ENCODE results near the gene TMEM250.

DNA sequence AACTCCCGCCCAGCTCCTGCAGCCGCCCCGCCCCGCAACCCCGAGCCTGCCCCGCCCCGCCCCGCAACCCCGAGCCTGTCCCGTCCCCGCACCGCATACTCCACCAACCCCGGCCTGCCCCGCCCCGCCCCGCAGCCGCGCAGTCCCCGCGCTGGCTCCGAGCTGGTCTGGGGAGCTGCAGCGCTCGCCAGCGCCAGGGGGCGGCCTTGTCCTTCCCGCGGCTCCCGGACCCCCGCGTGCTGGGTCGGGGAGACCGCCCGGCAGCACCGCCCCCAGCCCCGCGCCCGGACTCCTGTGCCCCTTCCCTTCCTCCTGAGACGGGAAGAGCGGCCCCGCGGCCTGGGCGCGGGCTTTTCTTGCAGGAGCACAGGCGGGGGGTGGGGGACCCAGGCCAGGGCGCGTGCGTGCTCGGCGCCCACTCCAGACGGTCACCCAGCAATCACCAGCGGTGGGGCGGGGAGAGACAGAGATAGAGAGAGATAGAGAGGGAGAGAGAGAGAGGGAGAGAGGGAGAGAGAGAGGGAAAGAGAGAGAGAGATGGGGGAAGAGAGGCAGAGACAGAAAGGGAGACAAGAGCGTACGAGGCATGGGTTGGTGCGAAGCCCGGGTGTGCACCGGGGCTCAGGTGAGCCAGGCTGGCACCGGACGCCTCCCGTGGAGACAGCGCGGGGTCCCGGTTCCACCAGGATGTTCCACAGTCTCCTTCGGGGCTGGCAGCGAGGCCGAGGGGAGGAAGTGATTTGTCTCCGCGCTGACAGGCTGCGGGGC lies 14.7 kb upstream of the TMEM250 start:
- TF ChIP-seq ZBTB7A (IDR thresholded peaks at IDR 0.05; ENCODE audit: low read depth): peak; percentile 48; the same call in 1 of the 2 replicates
- no peak for TF ChIP-seq FOXM1 (IDR thresholded peaks at IDR 0.05; ENCODE audit: borderline replicate concordance, low read depth)
- TF ChIP-seq TCF12 (IDR thresholded peaks at IDR 0.05; ENCODE audit: low read depth): no peak
- TF ChIP-seq CEBPB (IDR thresholded peaks at IDR 0.05): no peak
- no peak for TF ChIP-seq CREB1 (IDR thresholded peaks at IDR 0.05; ENCODE audit: low read depth)
- TF ChIP-seq EP300 (IDR thresholded peaks at IDR 0.05; ENCODE audit: borderline replicate concordance): no peak
- TF ChIP-seq YY1 (IDR thresholded peaks at IDR 0.05; ENCODE audit: low read depth): no peak
- TF ChIP-seq RAD21 (IDR thresholded peaks at IDR 0.05; ENCODE audit: low read depth): peak; percentile 54; the same call in 1 of the 2 replicates
- no peak for TF ChIP-seq TAF1 (IDR thresholded peaks at IDR 0.05; ENCODE audit: low read depth)
- no peak for TF ChIP-seq EGR1 (IDR thresholded peaks at IDR 0.05)
- no peak for TF ChIP-seq NFIC (IDR thresholded peaks at IDR 0.05)
- no peak for TF ChIP-seq TEAD4 (IDR thresholded peaks at IDR 0.05)
